Stimulated activated CD8-positive, alpha-beta memory T cell treated with anti-CD3 and anti-CD28 coated beads, Interleukin-12 subunit alpha, Interleukin-12 subunit beta, amount 100 ng/mL, for 1 hour (primary cell): ENCODE results near the gene SLC25A13.
A peak's percentile ranks its signal among the peaks of the same experiment; 100 is the strongest.
"Not testable (repeated sequence)": the region's sequence is repeated elsewhere in the genome, so short reads cannot be mapped to it uniquely, and the experiment has no call there.

Experiments
- DNase-seq: peaks from one replicate; pipeline ENCODE4 v3.0.0-alpha.2; 2020; ENCODE audit warnings: low read depth

SLC25A13 gene

GRCh38 chr7:96321658-96322372, at the start of gene SLC25A13:
Gene SLC25A13 (minus strand): TSS chr7:96322098. CDS start chr7:96321956, 142 bp downstream.
- peak; percentile 25 for DNase-seq

- DNase-seq, result not testable (repeated sequence)
Measured at GRCh38 chr7:96365916-96366315, 44.0 kb upstream of the SLC25A13 start.

GRCh38 chr7:96361116-96361857, 39.4 kb upstream of the SLC25A13 start:
- no peak for DNase-seq

- no peak for DNase-seq
Measured at GRCh38 chr7:96359876-96360275, 38.0 kb upstream of the SLC25A13 start.

- DNase-seq, result not testable (repeated sequence)
Measured at GRCh38 chr7:96358236-96358971, 36.5 kb upstream of the SLC25A13 start.

GRCh38 chr7:96355990-96356506, 34.1 kb upstream of the SLC25A13 start:
- no peak for DNase-seq

GRCh38 chr7:96354881-96355280, 33.0 kb upstream of the SLC25A13 start:
- DNase-seq, result no peak

GRCh38 chr7:96349572-96349971, 27.7 kb upstream of the SLC25A13 start:
- DNase-seq, result no peak

- no peak for DNase-seq
Measured at GRCh38 chr7:96347471-96347870, 25.6 kb upstream of the SLC25A13 start.

GRCh38 chr7:96346293-96346953, 24.5 kb upstream of the SLC25A13 start:
- no peak for DNase-seq

- no peak for DNase-seq
Measured at GRCh38 chr7:96344236-96344635, 22.3 kb upstream of the SLC25A13 start.

GRCh38 chr7:96342049-96342448, 20.2 kb upstream of the SLC25A13 start:
- no peak for DNase-seq

- DNase-seq, result no peak
Measured at GRCh38 chr7:96337519-96337918, 15.6 kb upstream of the SLC25A13 start.

- DNase-seq, result no peak
Measured at GRCh38 chr7:96332325-96332724, 10.4 kb upstream of the SLC25A13 start.

GRCh38 chr7:96331775-96332174, 9.9 kb upstream of the SLC25A13 start:
- DNase-seq, result no peak

GRCh38 chr7:96331233-96331632, 9.3 kb upstream of the SLC25A13 start:
- no peak for DNase-seq

GRCh38 chr7:96330193-96330592, 8.3 kb upstream of the SLC25A13 start:
- DNase-seq, result no peak

- DNase-seq, result no peak
Measured at GRCh38 chr7:96329241-96329640, 7.3 kb upstream of the SLC25A13 start.

- no peak for DNase-seq
Measured at GRCh38 chr7:96328016-96328415, 6.1 kb upstream of the SLC25A13 start.

GRCh38 chr7:96327429-96327828, 5.5 kb upstream of the SLC25A13 start:
- no peak for DNase-seq

GRCh38 chr7:96326752-96327151, 4.9 kb upstream of the SLC25A13 start:
- not testable (repeated sequence) for DNase-seq

GRCh38 chr7:96322847-96323461, 1.1 kb upstream of the SLC25A13 start:
- DNase-seq, result no peak
